ENCODE results near the gene HMHB1. TPM values are rescaled to one million over a fixed set of nuclear protein-coding genes. Genes with fewer than 3 reads are reported as not detected.

The HMHB1 gene
- total RNA-seq, 2 experiments from 2014 or later: not detected

- POLR2A ChIA-PET: no interaction called here
- Mint-ChIP-seq H3K4me3 (peak overlapping the region; percentile 22), H3K9me3 (peaks cover 2% of the 10 kb centered on the region), H3K36me3 (ENCODE audit: low read depth) (no peaks in the 10 kb centered on the region), H3K27ac (no peak overlapping the region), H3K4me1 (ENCODE audit: low read depth) (peaks cover 6% of the 10 kb centered on the region), H3K27me3 (peaks cover 4% of the 10 kb centered on the region)
- no peak for TF ChIP-seq CTCF (IDR thresholded peaks at IDR 0.05)
- CTCF ChIA-PET: no interaction called here
- DNase-seq (no peak), ATAC-seq (no peak)
- intact Hi-C loops (cut with micrococcal nuclease): no loop called here
These were observed 19.9 kb upstream of the HMHB1 start for GRCh38 chr5:143791848-143792731.

GRCh38 chr5:143793249-143793648, 18.7 kb upstream of the HMHB1 start:
- intact Hi-C loops (cut with micrococcal nuclease): no loop called here
- DNase-seq (no peak), ATAC-seq (no peak)
- CTCF ChIA-PET: no interaction called here
- no peak overlapping the region for H3K27ac Mint-ChIP-seq
- peaks cover 2% of the 10 kb centered on the region for H3K9me3 Mint-ChIP-seq
- peaks cover 6% of the 10 kb centered on the region for H3K4me1 Mint-ChIP-seq (ENCODE audit: low read depth)
- no peaks in the 10 kb centered on the region for H3K36me3 Mint-ChIP-seq (ENCODE audit: low read depth)
- POLR2A ChIA-PET: interaction anchor here (1.3 kb wide), 1 partner anchor 15 kb away, joined by 4 read pairs; no protein-coding TSS in a partner anchor
- no peak overlapping the region for H3K4me3 Mint-ChIP-seq
- no peak for TF ChIP-seq CTCF (IDR thresholded peaks at IDR 0.05)
- peaks cover 1% of the 10 kb centered on the region for H3K27me3 Mint-ChIP-seq

GRCh38 chr5:143796125-143796524, 15.8 kb upstream of the HMHB1 start:
- Mint-ChIP-seq H3K4me1 (ENCODE audit: low read depth) (peaks cover 6% of the 10 kb centered on the region), H3K4me3 (no peak overlapping the region), H3K9me3 (no peaks in the 10 kb centered on the region), H3K27ac (no peak overlapping the region), H3K36me3 (ENCODE audit: low read depth) (no peaks in the 10 kb centered on the region), H3K27me3 (peaks cover 1% of the 10 kb centered on the region)
- no peak for DNase-seq
- intact Hi-C loops (cut with micrococcal nuclease): no loop called here
- no peak for TF ChIP-seq CTCF (IDR thresholded peaks at IDR 0.05)
- ATAC-seq: no peak
- ChIA-PET CTCF (interaction anchor here (1.1 kb wide), 1 partner anchor 19 kb away, joined by 3 read pairs; no protein-coding TSS in a partner anchor), POLR2A (no interaction called here)

DNA sequence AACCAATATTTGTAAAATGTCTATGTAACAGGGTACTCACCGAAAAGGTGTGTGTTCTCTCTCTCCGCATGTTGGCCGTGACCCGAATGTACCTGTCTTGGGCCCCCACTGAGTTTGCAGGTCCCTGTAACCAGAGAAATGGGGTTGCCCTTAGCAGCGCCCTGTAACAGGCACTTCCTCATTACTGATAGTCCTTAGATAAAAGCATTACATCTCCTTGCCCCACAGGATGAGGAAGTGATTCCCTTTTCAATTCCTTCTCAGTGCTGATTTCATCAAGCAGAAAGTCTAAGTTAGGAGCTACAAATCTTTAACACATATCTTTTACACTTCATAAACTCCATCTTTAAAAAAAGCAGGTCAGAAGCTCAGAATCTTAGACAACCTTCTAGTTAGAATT, 15.2 kb upstream of the HMHB1 start:
- H3K9me3 Mint-ChIP-seq: no peaks in the 10 kb centered on the region
- no peak overlapping the region for H3K4me3 Mint-ChIP-seq
- peaks cover 1% of the 10 kb centered on the region for H3K27me3 Mint-ChIP-seq
- DNase-seq (no peak), ATAC-seq (no peak)
- H3K27ac Mint-ChIP-seq: no peak overlapping the region
- ChIA-PET POLR2A (no interaction called here), CTCF (no interaction called here)
- no peak for TF ChIP-seq CTCF (IDR thresholded peaks at IDR 0.05)
- no peaks in the 10 kb centered on the region for H3K36me3 Mint-ChIP-seq (ENCODE audit: low read depth)
- intact Hi-C loops (cut with micrococcal nuclease): no loop called here
- H3K4me1 Mint-ChIP-seq (ENCODE audit: low read depth): peaks cover 6% of the 10 kb centered on the region

GRCh38 chr5:143800715-143801114, 11.2 kb upstream of the HMHB1 start:
- H3K27ac Mint-ChIP-seq: no peak overlapping the region
- H3K4me3 Mint-ChIP-seq: no peak overlapping the region
- no peak for TF ChIP-seq CTCF (IDR thresholded peaks at IDR 0.05)
- H3K36me3 Mint-ChIP-seq (ENCODE audit: low read depth): no peaks in the 10 kb centered on the region
- ATAC-seq (no peak), DNase-seq (no peak)
- peaks cover 1% of the 10 kb centered on the region for H3K27me3 Mint-ChIP-seq
- ChIA-PET CTCF (no interaction called here), POLR2A (no interaction called here)
- intact Hi-C loops (cut with micrococcal nuclease): no loop called here
- no peaks in the 10 kb centered on the region for H3K4me1 Mint-ChIP-seq (ENCODE audit: low read depth)
- no peaks in the 10 kb centered on the region for H3K9me3 Mint-ChIP-seq

All from activated CD8-positive, alpha-beta T cell treated with anti-CD3 and anti-CD28 coated beads for 36 hours (primary cell).